Loucy (cell line): Measurements from ENCODE around the gene SELENOH.

Source experiments
- H2AFZ ChIP-seq: fragments of 200-600 bp; sonication (generic); 2 replicates; pipeline ENCODE4 v1.6.0; 2016; ENCODE audit warnings: antibody characterized with exemption, mild to moderate bottlenecking, low read length, moderate library complexity
- H3F3A ChIP-seq: fragments of 200-600 bp; 2 replicates; pipeline ENCODE4 v1.6.0; 2016; ENCODE audit warnings: antibody characterized with exemption, low read depth, mild to moderate bottlenecking
- H3K27me3 ChIP-seq: fragments of 200-600 bp; sonication (generic); 2 replicates; pipeline ENCODE4 v1.6.1; 2014; ENCODE audit warnings: low read length, mild to moderate bottlenecking; ENCODE audit not compliant: insufficient read depth, poor library complexity, severe bottlenecking
- H3K36me3 ChIP-seq: fragments of 200-600 bp; sonication (generic); 2 replicates; pipeline ENCODE4 v1.6.1; 2016; ENCODE audit warnings: low read length; ENCODE audit not compliant: insufficient read depth
- H3K4me1 ChIP-seq: fragments of 200-600 bp; sonication (generic); 2 replicates; pipeline ENCODE4 v1.5.1; 2014; ENCODE audit warnings: low read length, mild to moderate bottlenecking; ENCODE audit not compliant: insufficient read depth, poor library complexity, severe bottlenecking
- H3K4me2 ChIP-seq: fragments of 200-600 bp; sonication (generic); 2 replicates; pipeline ENCODE4 v1.6.0; 2014; ENCODE audit warnings: antibody characterized with exemption, low read length, low read depth, mild to moderate bottlenecking; ENCODE audit not compliant: poor library complexity, severe bottlenecking
- H3K4me3 ChIP-seq: fragments of 200-600 bp; sonication (generic); 2 replicates; pipeline ENCODE4 v1.5.1; 2014; ENCODE audit warnings: low read length, mild to moderate bottlenecking, mixed read lengths; ENCODE audit not compliant: poor library complexity, severe bottlenecking
- H3K79me2 ChIP-seq: fragments of 200-600 bp; sonication (generic); 2 replicates; pipeline ENCODE4 v1.6.1; 2014; ENCODE audit warnings: low read length; ENCODE audit not compliant: insufficient read depth
- H3K9ac ChIP-seq: fragments of 200-600 bp; sonication (generic); 2 replicates; pipeline ENCODE4 v1.6.0; 2014; ENCODE audit warnings: mild to moderate bottlenecking, low read depth, low read length, moderate library complexity; ENCODE audit not compliant: poor library complexity, severe bottlenecking
- H3K9me2 ChIP-seq: fragments of 200-600 bp; sonication (generic); replicated peaks from 2 replicates; pipeline ENCODE4 v1.6.1; 2016; ENCODE audit warnings: low read depth, low read length, mixed read lengths
- H3K9me3 ChIP-seq: fragments of 200-600 bp; sonication (generic); 2 replicates; pipeline ENCODE4 v1.6.1; 2014; ENCODE audit warnings: mild to moderate bottlenecking, antibody characterized with exemption, low read length, low read depth; ENCODE audit not compliant: insufficient read depth
- H4K20me1 ChIP-seq: fragments of 200-600 bp; sonication (generic); 2 replicates; pipeline ENCODE4 v1.6.0; 2014; ENCODE audit warnings: antibody characterized with exemption, low read length, mild to moderate bottlenecking; ENCODE audit not compliant: insufficient read depth, poor library complexity, severe bottlenecking
- EZH2phosphoT487 ChIP-seq: fragments of 200-600 bp; IDR thresholded peaks from 2 replicates; pipeline ENCODE4 v1.6.1; 2018; ENCODE audit warnings: antibody characterized with exemption, mild to moderate bottlenecking, moderate library complexity, borderline replicate concordance
- TF ChIP-seq, protein P1 (sequence below): fragments of 200-600 bp; sonication (generic); conservative IDR thresholded peaks from 2 replicates; pipeline ENCODE4 v1.5.1; 2014; ENCODE audit warnings: mild to moderate bottlenecking, antibody characterized with exemption, low read length

SELENOH gene

DNA sequence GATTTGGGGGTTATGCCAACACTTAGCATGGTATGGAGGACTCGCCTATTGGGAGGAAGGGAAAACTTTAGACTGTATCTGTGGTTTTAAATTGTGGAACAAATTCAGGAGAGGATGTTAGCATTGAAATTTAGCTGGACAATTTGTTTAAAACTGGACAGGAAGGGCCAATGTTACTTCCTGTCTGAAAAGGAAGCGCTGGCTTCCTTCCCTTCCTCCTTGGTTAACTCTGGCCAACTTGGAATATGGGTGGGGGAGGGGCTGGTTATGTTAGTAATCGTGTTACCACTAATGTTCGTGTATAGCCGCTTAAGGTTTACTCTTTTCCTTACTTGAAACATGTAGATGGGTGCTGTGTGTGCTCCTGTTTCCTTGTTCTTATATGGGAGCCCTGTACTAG is 34.2 kb downstream of the SELENOH start:
- no peak overlapping the region for H3K9ac ChIP-seq

DNA sequence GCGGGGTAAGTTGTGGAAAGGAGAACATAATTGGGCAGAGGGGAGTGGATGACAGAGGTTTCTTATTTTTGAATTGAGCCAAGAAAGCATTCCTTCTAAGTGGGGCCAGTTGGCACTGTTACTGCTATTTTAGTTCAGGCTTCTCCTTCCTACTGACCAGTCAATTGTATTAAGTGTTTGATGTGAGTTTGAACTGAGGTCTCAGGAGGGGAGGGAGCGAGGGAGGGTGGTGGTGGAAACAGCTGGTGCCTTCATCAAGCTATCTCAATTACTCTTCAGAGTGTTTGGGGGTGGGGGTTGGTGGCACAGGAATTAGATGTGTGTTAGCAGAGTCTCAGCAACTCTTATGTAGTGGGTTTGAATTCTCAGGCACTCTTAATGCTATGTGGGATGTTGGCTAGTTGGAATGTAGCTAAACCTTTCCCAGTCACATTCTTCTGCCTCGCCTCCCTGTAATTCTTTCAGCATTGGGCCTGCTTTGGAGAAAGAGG is 34.8 kb downstream of the SELENOH start:
- H3K79me2 ChIP-seq = no peaks in the 10 kb centered on the region

More for the DNA sequence above, 34.2 kb downstream of the SELENOH start:
- Histone ChIP-seq H2AFZ (no peak overlapping the region), H3K36me3 (no peaks in the 10 kb centered on the region), H3K9me3 (no peaks in the 10 kb centered on the region), H3F3A (no peaks in the 10 kb centered on the region), H4K20me1 (no peaks in the 10 kb centered on the region), H3K4me2 (peak overlapping the region; percentile 33), H3K4me3 (no peak overlapping the region), H3K27me3 (no peaks in the 10 kb centered on the region), H3K79me2 (no peaks in the 10 kb centered on the region), H3K9me2 (no peaks in the 10 kb centered on the region), H3K4me1 (peaks cover 38% of the 10 kb centered on the region)
- TF ChIP-seq, protein P1, sequence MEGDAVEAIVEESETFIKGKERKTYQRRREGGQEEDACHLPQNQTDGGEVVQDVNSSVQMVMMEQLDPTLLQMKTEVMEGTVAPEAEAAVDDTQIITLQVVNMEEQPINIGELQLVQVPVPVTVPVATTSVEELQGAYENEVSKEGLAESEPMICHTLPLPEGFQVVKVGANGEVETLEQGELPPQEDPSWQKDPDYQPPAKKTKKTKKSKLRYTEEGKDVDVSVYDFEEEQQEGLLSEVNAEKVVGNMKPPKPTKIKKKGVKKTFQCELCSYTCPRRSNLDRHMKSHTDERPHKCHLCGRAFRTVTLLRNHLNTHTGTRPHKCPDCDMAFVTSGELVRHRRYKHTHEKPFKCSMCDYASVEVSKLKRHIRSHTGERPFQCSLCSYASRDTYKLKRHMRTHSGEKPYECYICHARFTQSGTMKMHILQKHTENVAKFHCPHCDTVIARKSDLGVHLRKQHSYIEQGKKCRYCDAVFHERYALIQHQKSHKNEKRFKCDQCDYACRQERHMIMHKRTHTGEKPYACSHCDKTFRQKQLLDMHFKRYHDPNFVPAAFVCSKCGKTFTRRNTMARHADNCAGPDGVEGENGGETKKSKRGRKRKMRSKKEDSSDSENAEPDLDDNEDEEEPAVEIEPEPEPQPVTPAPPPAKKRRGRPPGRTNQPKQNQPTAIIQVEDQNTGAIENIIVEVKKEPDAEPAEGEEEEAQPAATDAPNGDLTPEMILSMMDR = no peak

DNA sequence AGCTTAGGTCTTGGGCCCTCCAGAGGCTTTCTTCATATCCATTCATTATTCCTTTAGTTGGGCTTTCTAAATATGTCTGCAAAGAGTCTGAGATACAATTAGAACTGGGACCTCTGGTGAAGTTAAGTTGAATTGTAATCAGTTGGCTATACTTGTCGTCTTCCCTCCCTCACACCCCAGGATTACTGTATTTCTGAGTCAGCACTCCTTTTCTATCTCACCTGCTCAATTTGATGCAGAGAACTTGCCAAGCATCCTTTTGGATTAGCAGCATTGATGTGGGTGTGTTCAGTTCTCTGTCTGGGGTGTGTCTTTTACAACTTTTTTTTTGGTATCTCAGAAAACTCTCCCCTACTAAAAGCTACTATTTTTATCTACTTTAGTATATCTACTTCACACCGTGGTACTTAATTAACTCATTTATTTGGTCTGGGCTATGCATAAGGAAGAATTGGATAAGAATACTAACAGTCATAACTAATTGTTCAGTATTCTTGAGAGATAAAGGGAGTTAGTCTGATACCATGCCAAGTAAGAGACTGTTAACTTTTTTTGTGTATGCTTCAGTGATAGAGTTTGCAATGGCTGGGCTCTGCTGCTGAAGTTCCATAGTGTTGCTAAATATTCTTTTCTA is 35.4 kb downstream of the SELENOH start:
- H2AFZ ChIP-seq = no peak overlapping the region
- H3K36me3 ChIP-seq = no peaks in the 10 kb centered on the region
- no peaks in the 10 kb centered on the region for H4K20me1 ChIP-seq
- no peaks in the 10 kb centered on the region for H3F3A ChIP-seq
- H3K9me3 ChIP-seq = no peaks in the 10 kb centered on the region
- peaks cover 38% of the 10 kb centered on the region for H3K4me1 ChIP-seq
- H3K9me2 ChIP-seq = no peaks in the 10 kb centered on the region
- peak overlapping the region; percentile 33 for H3K4me2 ChIP-seq
- H3K4me3 ChIP-seq = no peak overlapping the region
- no peaks in the 10 kb centered on the region for H3K27me3 ChIP-seq
- no peak overlapping the region for H3K9ac ChIP-seq
- TF ChIP-seq, protein P1 = no peak
- TF ChIP-seq EZH2phosphoT487 = no peak
- no peaks in the 10 kb centered on the region for H3K79me2 ChIP-seq

More for the DNA sequence above, 34.8 kb downstream of the SELENOH start:
- Histone ChIP-seq H3K4me3 (no peak overlapping the region), H3K36me3 (no peaks in the 10 kb centered on the region), H3K9me3 (no peaks in the 10 kb centered on the region), H3F3A (no peaks in the 10 kb centered on the region), H2AFZ (no peak overlapping the region), H3K4me2 (peak overlapping the region; percentile 33), H4K20me1 (no peaks in the 10 kb centered on the region), H3K9me2 (no peaks in the 10 kb centered on the region), H3K9ac (no peak overlapping the region), H3K4me1 (peaks cover 38% of the 10 kb centered on the region), H3K27me3 (no peaks in the 10 kb centered on the region)
- TF ChIP-seq EZH2phosphoT487 = no peak
- TF ChIP-seq, protein P1 = no peak
